ENCODE results near the gene FUT8. TPM values are rescaled to one million over a fixed set of nuclear protein-coding genes. Genes with fewer than 3 reads are reported as not detected.

FUT8 gene
- total RNA-seq, 1 experiment from 2014 or later = 42.3 TPM

DNA sequence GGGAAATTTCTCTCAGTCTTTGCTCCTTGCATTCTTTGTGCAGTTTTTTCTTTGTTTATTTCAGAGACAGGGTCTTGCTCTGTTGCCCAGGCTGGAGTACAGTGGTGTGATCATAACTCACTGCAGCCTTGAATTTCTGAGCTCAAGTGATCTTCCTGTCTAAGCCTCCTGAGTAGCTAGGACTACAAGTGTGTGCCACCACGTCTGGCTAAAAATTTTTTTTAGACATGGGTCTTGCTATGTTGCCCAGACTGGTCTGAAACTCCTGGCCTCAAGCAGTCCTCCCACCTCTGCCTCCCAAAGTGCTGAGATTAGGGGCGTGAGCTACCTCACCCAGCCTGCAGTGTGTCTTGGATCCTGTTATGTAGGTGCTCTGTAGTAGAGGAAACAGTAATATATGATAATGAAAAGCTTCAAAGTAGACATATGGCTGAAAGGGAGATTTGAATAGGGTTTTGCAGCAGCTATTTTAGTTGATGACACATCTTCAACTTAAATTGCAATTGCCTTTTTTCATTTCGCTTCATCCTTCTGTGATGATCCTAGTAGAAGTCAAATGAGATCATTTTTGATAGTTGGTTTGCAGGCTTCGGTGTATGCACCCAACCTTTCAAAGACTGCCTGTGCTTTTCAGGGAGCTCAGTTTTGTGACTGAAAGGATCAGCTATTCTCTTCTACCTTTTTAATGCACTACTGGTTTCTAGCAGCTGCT is 75.4 kb downstream of the FUT8 start:
- no TSS peak for BruUV-seq (replicated peaks)
- DNase-seq (ENCODE audit: low read depth, low spot score) (no peak), ATAC-seq (no peak)
- no peak overlapping the region for H3K4me3 ChIP-seq (replicated peaks in 1 of 2; ENCODE audit: low read depth in 1 of 2, low read length in 2 of 2)
- RAD21 ChIA-PET (ENCODE audit: low non-redundant PET in 1 of 2, low total read pairs in 2 of 2, uncharacterized antibody in 2 of 2, unreplicated experiment in 2 of 2) = no interaction called here
- intact Hi-C loops (cut with micrococcal nuclease) = no loop called here
- no peak overlapping the region for H3K27ac ChIP-seq (ENCODE audit: low read depth, low read length)
- H3K36me3 ChIP-seq (ENCODE audit: control insufficient read depth in 1 of 2, insufficient read depth in 2 of 2, low read length in 2 of 2) = no peaks in the 10 kb centered on the region
- TF ChIP-seq ZNF274 (IDR thresholded peaks at IDR 0.05; ENCODE audit: low read depth, low read length) = no peak
- TF ChIP-seq JUND (IDR thresholded peaks at IDR 0.05) = no peak
- TF ChIP-seq TCF7L2 (IDR thresholded peaks at IDR 0.05; ENCODE audit: borderline replicate concordance, extremely low read depth, insufficient read depth, insufficient read length) = no peak
- TF ChIP-seq CBX3 (IDR thresholded peaks at IDR 0.05; ENCODE audit: low read depth) = no peak
- no peak for TF ChIP-seq FOSL1 (IDR thresholded peaks at IDR 0.05; ENCODE audit: low read depth)
- no peak for TF ChIP-seq CEBPB (IDR thresholded peaks at IDR 0.05; ENCODE audit: low read depth)
- TF ChIP-seq, protein P1, sequence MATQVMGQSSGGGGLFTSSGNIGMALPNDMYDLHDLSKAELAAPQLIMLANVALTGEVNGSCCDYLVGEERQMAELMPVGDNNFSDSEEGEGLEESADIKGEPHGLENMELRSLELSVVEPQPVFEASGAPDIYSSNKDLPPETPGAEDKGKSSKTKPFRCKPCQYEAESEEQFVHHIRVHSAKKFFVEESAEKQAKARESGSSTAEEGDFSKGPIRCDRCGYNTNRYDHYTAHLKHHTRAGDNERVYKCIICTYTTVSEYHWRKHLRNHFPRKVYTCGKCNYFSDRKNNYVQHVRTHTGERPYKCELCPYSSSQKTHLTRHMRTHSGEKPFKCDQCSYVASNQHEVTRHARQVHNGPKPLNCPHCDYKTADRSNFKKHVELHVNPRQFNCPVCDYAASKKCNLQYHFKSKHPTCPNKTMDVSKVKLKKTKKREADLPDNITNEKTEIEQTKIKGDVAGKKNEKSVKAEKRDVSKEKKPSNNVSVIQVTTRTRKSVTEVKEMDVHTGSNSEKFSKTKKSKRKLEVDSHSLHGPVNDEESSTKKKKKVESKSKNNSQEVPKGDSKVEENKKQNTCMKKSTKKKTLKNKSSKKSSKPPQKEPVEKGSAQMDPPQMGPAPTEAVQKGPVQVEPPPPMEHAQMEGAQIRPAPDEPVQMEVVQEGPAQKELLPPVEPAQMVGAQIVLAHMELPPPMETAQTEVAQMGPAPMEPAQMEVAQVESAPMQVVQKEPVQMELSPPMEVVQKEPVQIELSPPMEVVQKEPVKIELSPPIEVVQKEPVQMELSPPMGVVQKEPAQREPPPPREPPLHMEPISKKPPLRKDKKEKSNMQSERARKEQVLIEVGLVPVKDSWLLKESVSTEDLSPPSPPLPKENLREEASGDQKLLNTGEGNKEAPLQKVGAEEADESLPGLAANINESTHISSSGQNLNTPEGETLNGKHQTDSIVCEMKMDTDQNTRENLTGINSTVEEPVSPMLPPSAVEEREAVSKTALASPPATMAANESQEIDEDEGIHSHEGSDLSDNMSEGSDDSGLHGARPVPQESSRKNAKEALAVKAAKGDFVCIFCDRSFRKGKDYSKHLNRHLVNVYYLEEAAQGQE (IDR thresholded peaks at IDR 0.05; ENCODE audit: low read depth) = no peak
- no peak for TF ChIP-seq SRF (IDR thresholded peaks at IDR 0.05; ENCODE audit: low read depth)
- TF ChIP-seq, protein P2, sequence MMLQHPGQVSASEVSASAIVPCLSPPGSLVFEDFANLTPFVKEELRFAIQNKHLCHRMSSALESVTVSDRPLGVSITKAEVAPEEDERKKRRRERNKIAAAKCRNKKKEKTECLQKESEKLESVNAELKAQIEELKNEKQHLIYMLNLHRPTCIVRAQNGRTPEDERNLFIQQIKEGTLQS (IDR thresholded peaks at IDR 0.05) = no peak
- POLR2A ChIA-PET = interaction anchor here (0.6 kb wide), 1 partner anchor 72 kb away, joined by 3 read pairs; no protein-coding TSS in a partner anchor
- no peaks in the 10 kb centered on the region for H3K9me3 ChIP-seq (ENCODE audit: control insufficient read depth in 1 of 2, insufficient read depth in 1 of 2, low read depth in 1 of 2, low read length in 2 of 2)
- H3K4me1 ChIP-seq (ENCODE audit: control insufficient read depth in 1 of 2, insufficient read depth in 2 of 2, low read length in 2 of 2) = peaks cover 0 to 20% of the 10 kb centered on the region in 2 experiments; a peak in 2 of 4 replicates
- H3K9ac ChIP-seq (ENCODE audit: low read length) = no peak overlapping the region
- H3K4me2 ChIP-seq (ENCODE audit: low read length) = no peak overlapping the region
- no peak overlapping the region for H2AFZ ChIP-seq (ENCODE audit: low read depth, low read length, poor library complexity, severe bottlenecking)
- no peaks in the 10 kb centered on the region for H4K20me1 ChIP-seq (ENCODE audit: insufficient read depth)
- CTCF ChIA-PET = no interaction called here
- no peaks in the 10 kb centered on the region for H3K79me2 ChIP-seq (ENCODE audit: insufficient read depth, low read length)
- H3K9me2 ChIP-seq (ENCODE audit: insufficient read depth) = no peaks in the 10 kb centered on the region
- H3K27me3 ChIP-seq (ENCODE audit: insufficient read depth, low read length) = no peaks in the 10 kb centered on the region

All from HCT116 (cell line).